Measurements from ENCODE around the gene ZMYND19. TPM values are rescaled to one million over a fixed set of nuclear protein-coding genes. Genes with fewer than 3 reads are reported as not detected.

The ZMYND19 gene
- 10 to 100 TPM in 2 of 3 donors, 1 to 10 TPM in 1; 9.4 to 17.7 (median 16.5) TPM for total RNA-seq

DNA sequence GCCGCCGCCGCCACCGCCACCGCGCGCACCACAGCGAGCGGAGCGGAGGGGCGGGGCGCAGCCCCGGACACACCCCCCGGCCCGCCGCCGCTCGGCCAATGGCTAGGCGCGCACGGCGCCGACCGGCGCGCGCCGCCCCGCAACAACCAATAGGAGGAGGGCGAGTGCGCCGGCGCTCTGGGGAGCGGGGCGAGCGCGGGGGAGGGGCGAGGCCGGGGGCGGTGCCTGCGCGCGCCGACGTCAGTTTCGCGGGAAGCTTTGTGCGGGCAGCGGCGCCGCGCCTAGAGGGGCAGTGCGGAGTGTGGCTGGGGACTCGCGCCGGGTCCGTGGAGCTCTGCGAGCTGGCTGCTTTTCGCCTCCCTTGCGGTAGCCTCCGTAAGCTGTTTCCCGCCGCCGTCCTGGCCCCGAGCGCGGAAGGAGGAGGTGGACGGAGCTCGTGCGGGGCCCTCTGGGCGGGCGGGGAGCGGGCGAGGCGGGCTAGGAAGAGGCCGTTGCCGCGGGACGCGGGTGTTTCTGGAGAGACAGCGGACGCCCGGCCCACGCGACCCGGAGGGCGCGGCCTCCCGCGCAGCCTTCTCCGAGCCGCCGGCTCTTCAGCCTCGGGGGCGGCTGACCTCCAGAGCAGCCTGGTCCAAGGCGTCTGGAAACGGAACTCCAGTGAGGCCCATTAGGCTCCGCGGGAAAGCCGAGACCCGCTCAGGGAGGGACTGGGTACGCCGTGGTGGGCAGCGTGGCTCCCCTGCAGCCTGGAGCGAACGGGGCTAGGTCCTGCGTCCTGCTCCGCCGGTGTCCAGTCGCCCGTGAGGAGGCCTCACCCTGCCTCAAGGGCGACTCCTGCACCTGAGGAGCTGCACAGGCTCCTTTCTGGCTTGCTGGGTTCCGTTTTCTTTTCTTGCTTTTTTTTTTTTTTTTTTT lies at the start of gene ZMYND19:
TSS of gene ZMYND19 (minus strand) at position 44 of the 915 bp plus-strand sequence. CDS start 249 bp downstream, outside the sequence.
- no peaks in the 10 kb centered on the region for H3K36me3 ChIP-seq
- TF ChIP-seq CTCF (IDR thresholded peaks at IDR 0.05) (no peak), POLR2A (IDR thresholded peaks at IDR 0.05) (no peak), POLR2AphosphoS5 (IDR thresholded peaks at IDR 0.05) (peak in 1 of 3 donors; percentile 30)
- DNase-seq (ENCODE audit: low spot score in 2 of 2), result peak; percentile 84 to 87
- no peaks in the 10 kb centered on the region for H3K27me3 ChIP-seq
- no peaks in the 10 kb centered on the region for H3K9me3 ChIP-seq
- peaks cover 6 to 8% of the 10 kb centered on the region in 2 donors for H3K4me1 ChIP-seq
- peak within 1 kb of the TSS; percentile 62 to 94 (median 74) for H3K4me3 ChIP-seq
- intact Hi-C loops (cut with DNase I; ENCODE audit: low total_unique reads), result no loop called here
- H3K27ac ChIP-seq, result peak within 1 kb of the TSS; percentile 50 to 83

- peak overlapping the region in 1 of 3 donors; percentile 36 for H3K4me3 ChIP-seq
- no peaks in the 10 kb centered on the region for H3K9me3 ChIP-seq
- no peak for TF ChIP-seq POLR2A (IDR thresholded peaks at IDR 0.05)
- no peak for TF ChIP-seq POLR2AphosphoS5 (IDR thresholded peaks at IDR 0.05)
- TF ChIP-seq CTCF (IDR thresholded peaks at IDR 0.05), result no peak
- H3K4me1 ChIP-seq, result no peaks in the 10 kb centered on the region
- intact Hi-C loops (cut with DNase I; ENCODE audit: low total_unique reads), result no loop called here
- no peaks in the 10 kb centered on the region for H3K27me3 ChIP-seq
- peak overlapping the region in 1 of 2 donors; percentile 8 for H3K27ac ChIP-seq
- no peaks in the 10 kb centered on the region for H3K36me3 ChIP-seq
- DNase-seq (ENCODE audit: low spot score in 2 of 2), result no peak
These were observed 49.2 kb upstream of the ZMYND19 start for GRCh38 chr9:137639303-137640051.

- Histone ChIP-seq H3K36me3 (no peaks in the 10 kb centered on the region), H3K4me1 (no peaks in the 10 kb centered on the region), H3K4me3 (no peak overlapping the region), H3K27ac (no peak overlapping the region), H3K27me3 (no peaks in the 10 kb centered on the region), H3K9me3 (no peaks in the 10 kb centered on the region)
- DNase-seq (ENCODE audit: low spot score in 2 of 2), result no peak
- intact Hi-C loops (cut with DNase I; ENCODE audit: low total_unique reads), result no loop called here
- no peak for TF ChIP-seq POLR2A (IDR thresholded peaks at IDR 0.05)
- TF ChIP-seq CTCF (IDR thresholded peaks at IDR 0.05), result no peak
- TF ChIP-seq POLR2AphosphoS5 (IDR thresholded peaks at IDR 0.05), result no peak
These were observed 48.4 kb upstream of the ZMYND19 start for GRCh38 chr9:137638680-137639079.

GRCh38 chr9:137634016-137634415 lies 43.7 kb upstream of the ZMYND19 start:
- intact Hi-C loops (cut with DNase I; ENCODE audit: low total_unique reads), result no loop called here
- TF ChIP-seq POLR2AphosphoS5 (IDR thresholded peaks at IDR 0.05) (no peak), CTCF (IDR thresholded peaks at IDR 0.05) (no peak), POLR2A (IDR thresholded peaks at IDR 0.05) (no peak)
- no peaks in the 10 kb centered on the region for H3K36me3 ChIP-seq
- H3K27me3 ChIP-seq, result no peaks in the 10 kb centered on the region
- no peaks in the 10 kb centered on the region for H3K9me3 ChIP-seq
- DNase-seq (ENCODE audit: low spot score in 2 of 2), result no peak
- H3K27ac ChIP-seq, result no peak overlapping the region
- H3K4me3 ChIP-seq, result no peak overlapping the region
- H3K4me1 ChIP-seq, result peaks cover 0 to 10% of the 10 kb centered on the region in 2 donors

Data from breast epithelium (tissue), 4 donors.